ENCODE data around the gene SIPA1L2. TPM values are rescaled to one million over a fixed set of nuclear protein-coding genes. Genes with fewer than 3 reads are reported as not detected.
"Not testable (repeated sequence)": the region's sequence is repeated elsewhere in the genome, so short reads cannot be mapped to it uniquely, and the experiment has no call there.

SIPA1L2 gene
- total RNA-seq, 2 experiments from 2014 or later = 6.1 to 6.2 TPM

GRCh38 chr1:232622981-232623380 lies 7.0 kb downstream of the SIPA1L2 start:
- Mint-ChIP-seq H3K27me3 (no peaks in the 10 kb centered on the region), H3K36me3 (no peaks in the 10 kb centered on the region), H3K4me1 (ENCODE audit: low read depth) (peaks cover 22% of the 10 kb centered on the region), H3K9me3 (no peaks in the 10 kb centered on the region), H3K4me3 (no peak overlapping the region), H3K27ac (no peak overlapping the region)
- DNase-seq = no peak
- ChIA-PET POLR2A (no interaction called here), CTCF (interaction anchor here (1.1 kb wide), 1 partner anchor 12 kb away, joined by 3 read pairs; no protein-coding TSS in a partner anchor)
- intact Hi-C loops (cut with micrococcal nuclease) = loop anchor here (10.0 kb wide), 3 partner anchors 398 to 648 kb away; no protein-coding TSS in a partner anchor

GRCh38 chr1:232622378-232622777 lies 7.6 kb downstream of the SIPA1L2 start:
- Mint-ChIP-seq H3K36me3 (no peaks in the 10 kb centered on the region), H3K27me3 (no peaks in the 10 kb centered on the region), H3K4me1 (ENCODE audit: low read depth) (peaks cover 16% of the 10 kb centered on the region), H3K4me3 (no peak overlapping the region), H3K27ac (no peak overlapping the region), H3K9me3 (no peaks in the 10 kb centered on the region)
- no peak for DNase-seq
- POLR2A ChIA-PET = no interaction called here
- intact Hi-C loops (cut with micrococcal nuclease) = loop anchor here (10.0 kb wide), 3 partner anchors 398 to 648 kb away; no protein-coding TSS in a partner anchor
- CTCF ChIA-PET = interaction anchor here (1.1 kb wide), 1 partner anchor 13 kb away, joined by 3 read pairs; no protein-coding TSS in a partner anchor

- intact Hi-C loops (cut with micrococcal nuclease) = loop anchor here (10.0 kb wide), 3 partner anchors 396 to 646 kb away; no protein-coding TSS in a partner anchor
Measured at GRCh38 chr1:232621050-232621449, 8.9 kb downstream of the SIPA1L2 start.

GRCh38 chr1:232620356-232620969 lies 9.5 kb downstream of the SIPA1L2 start:
- H3K4me3 Mint-ChIP-seq = no peak overlapping the region
- no peaks in the 10 kb centered on the region for H3K9me3 Mint-ChIP-seq
- no peaks in the 10 kb centered on the region for H3K36me3 Mint-ChIP-seq
- peaks cover 12% of the 10 kb centered on the region for H3K4me1 Mint-ChIP-seq (ENCODE audit: low read depth)
- intact Hi-C loops (cut with micrococcal nuclease) = loop anchor here (10.0 kb wide), 3 partner anchors 396 to 646 kb away; no protein-coding TSS in a partner anchor
- DNase-seq = no peak
- H3K27me3 Mint-ChIP-seq = no peaks in the 10 kb centered on the region
- CTCF ChIA-PET = no interaction called here
- POLR2A ChIA-PET = no interaction called here
- no peak overlapping the region for H3K27ac Mint-ChIP-seq

More at GRCh38 chr1:232621050-232621449, 8.9 kb downstream of the SIPA1L2 start:
- Mint-ChIP-seq H3K27ac (no peak overlapping the region), H3K9me3 (no peaks in the 10 kb centered on the region), H3K4me1 (ENCODE audit: low read depth) (peaks cover 12% of the 10 kb centered on the region), H3K27me3 (no peaks in the 10 kb centered on the region), H3K4me3 (no peak overlapping the region), H3K36me3 (no peaks in the 10 kb centered on the region)
- CTCF ChIA-PET = no interaction called here
- no peak for DNase-seq
- POLR2A ChIA-PET = no interaction called here

GRCh38 chr1:232617237-232617636 lies 12.7 kb downstream of the SIPA1L2 start:
- H3K27ac Mint-ChIP-seq = no peak overlapping the region
- H3K9me3 Mint-ChIP-seq = no peaks in the 10 kb centered on the region
- H3K4me1 Mint-ChIP-seq (ENCODE audit: low read depth) = peaks cover 19% of the 10 kb centered on the region
- intact Hi-C loops (cut with micrococcal nuclease) = no loop called here
- H3K36me3 Mint-ChIP-seq = no peaks in the 10 kb centered on the region
- ChIA-PET POLR2A (no interaction called here), CTCF (no interaction called here)
- no peak for DNase-seq
- no peak overlapping the region for H3K4me3 Mint-ChIP-seq
- no peaks in the 10 kb centered on the region for H3K27me3 Mint-ChIP-seq

GRCh38 chr1:232615306-232615800 lies 14.6 kb downstream of the SIPA1L2 start:
- Mint-ChIP-seq H3K4me1 (ENCODE audit: low read depth) (peaks cover 17% of the 10 kb centered on the region), H3K27me3 (no peaks in the 10 kb centered on the region), H3K36me3 (no peaks in the 10 kb centered on the region), H3K4me3 (no peak overlapping the region), H3K27ac (no peak overlapping the region), H3K9me3 (no peaks in the 10 kb centered on the region)
- intact Hi-C loops (cut with micrococcal nuclease) = no loop called here
- CTCF ChIA-PET = interaction anchor here (0.6 kb wide), 1 partner anchor 234 kb away, joined by 4 read pairs; no protein-coding TSS in a partner anchor
- no peak for DNase-seq
- POLR2A ChIA-PET = no interaction called here

GRCh38 chr1:232614811-232615210 lies 15.1 kb downstream of the SIPA1L2 start:
- no peaks in the 10 kb centered on the region for H3K36me3 Mint-ChIP-seq
- ChIA-PET POLR2A (no interaction called here), CTCF (no interaction called here)

GRCh38 chr1:232613752-232614381 lies 16.1 kb downstream of the SIPA1L2 start:
- intact Hi-C loops (cut with micrococcal nuclease) = no loop called here
- Mint-ChIP-seq H3K27ac (no peak overlapping the region), H3K27me3 (no peaks in the 10 kb centered on the region), H3K4me3 (no peak overlapping the region), H3K36me3 (no peaks in the 10 kb centered on the region), H3K4me1 (ENCODE audit: low read depth) (peaks cover 17% of the 10 kb centered on the region), H3K9me3 (no peaks in the 10 kb centered on the region)
- no peak for DNase-seq
- ChIA-PET CTCF (no interaction called here), POLR2A (no interaction called here)

More at GRCh38 chr1:232614811-232615210, 15.1 kb downstream of the SIPA1L2 start:
- Mint-ChIP-seq H3K27ac (no peak overlapping the region), H3K9me3 (no peaks in the 10 kb centered on the region), H3K4me1 (ENCODE audit: low read depth) (peaks cover 17% of the 10 kb centered on the region), H3K27me3 (no peaks in the 10 kb centered on the region), H3K4me3 (no peak overlapping the region)
- intact Hi-C loops (cut with micrococcal nuclease) = no loop called here
- no peak for DNase-seq

GRCh38 chr1:232612836-232613235 lies 17.1 kb downstream of the SIPA1L2 start:
- H3K36me3 Mint-ChIP-seq; H3K27me3 Mint-ChIP-seq; H3K4me3 Mint-ChIP-seq; H3K27ac Mint-ChIP-seq; CTCF ChIA-PET; POLR2A ChIA-PET; DNase-seq; intact Hi-C loops (cut with micrococcal nuclease); H3K9me3 Mint-ChIP-seq: not testable (repeated sequence)
- H3K4me1 Mint-ChIP-seq (ENCODE audit: low read depth) = peaks cover 17% of the 10 kb centered on the region

GRCh38 chr1:232611834-232612233 lies 18.1 kb downstream of the SIPA1L2 start:
- CTCF ChIA-PET = no interaction called here
- no peaks in the 10 kb centered on the region for H3K27me3 Mint-ChIP-seq
- H3K36me3 Mint-ChIP-seq = no peaks in the 10 kb centered on the region
- POLR2A ChIA-PET = interaction anchor here (0.6 kb wide), 1 partner anchor 14 kb away, joined by 3 read pairs; no protein-coding TSS in a partner anchor
- DNase-seq = no peak
- H3K27ac Mint-ChIP-seq = no peak overlapping the region
- no peak overlapping the region for H3K4me3 Mint-ChIP-seq
- intact Hi-C loops (cut with micrococcal nuclease) = no loop called here
- H3K4me1 Mint-ChIP-seq (ENCODE audit: low read depth) = peaks cover 17% of the 10 kb centered on the region
- no peaks in the 10 kb centered on the region for H3K9me3 Mint-ChIP-seq

- H3K27me3 Mint-ChIP-seq; POLR2A ChIA-PET; intact Hi-C loops (cut with micrococcal nuclease); H3K27ac Mint-ChIP-seq; CTCF ChIA-PET; DNase-seq; H3K4me3 Mint-ChIP-seq; H3K9me3 Mint-ChIP-seq; H3K36me3 Mint-ChIP-seq: not testable (repeated sequence)
- H3K4me1 Mint-ChIP-seq (ENCODE audit: low read depth) = peaks cover 17% of the 10 kb centered on the region
Measured at GRCh38 chr1:232610902-232611745, 18.8 kb downstream of the SIPA1L2 start.

All from activated CD4-positive, alpha-beta memory T cell treated with anti-CD3 and anti-CD28 coated beads for 36 hours (primary cell).